Measurements from ENCODE around the gene NET1. TPM values are rescaled to one million over a fixed set of nuclear protein-coding genes. Genes with fewer than 3 reads are reported as not detected.

NET1 gene
- total RNA-seq, 1 donor from 2014 or later: 47.5 TPM

DNA sequence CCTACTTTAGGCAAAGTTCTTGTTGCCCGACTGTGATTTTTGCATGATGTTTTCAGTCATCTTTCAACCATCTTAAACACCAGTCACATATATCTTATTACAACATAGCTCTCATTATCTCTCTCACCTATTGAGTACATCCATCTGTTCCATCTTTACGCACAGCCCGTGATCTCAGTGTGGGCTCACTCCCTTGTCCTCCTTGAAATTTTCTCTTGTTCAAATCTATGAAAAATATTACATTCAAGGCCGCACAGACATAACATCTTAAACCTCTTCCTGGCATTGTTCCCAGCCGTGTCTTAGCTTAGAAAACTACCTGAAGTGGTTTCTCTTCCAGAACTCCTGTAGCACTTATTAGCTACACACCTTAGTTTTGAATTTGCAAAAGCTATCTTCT is 32.6 kb downstream of the NET1 start:
- Mint-ChIP-seq H3K36me3 (ENCODE audit: low read depth) (no peaks in the 10 kb centered on the region), H3K27ac (ENCODE audit: unreplicated experiment) (no peak overlapping the region), H3K4me1 (ENCODE audit: low read depth) (peaks cover 31% of the 10 kb centered on the region), H3K4me3 (ENCODE audit: unreplicated experiment) (no peak overlapping the region), H3K27me3 (ENCODE audit: low read depth) (no peaks in the 10 kb centered on the region), H3K9me3 (ENCODE audit: low read depth) (no peaks in the 10 kb centered on the region)
- TF ChIP-seq, protein P1, sequence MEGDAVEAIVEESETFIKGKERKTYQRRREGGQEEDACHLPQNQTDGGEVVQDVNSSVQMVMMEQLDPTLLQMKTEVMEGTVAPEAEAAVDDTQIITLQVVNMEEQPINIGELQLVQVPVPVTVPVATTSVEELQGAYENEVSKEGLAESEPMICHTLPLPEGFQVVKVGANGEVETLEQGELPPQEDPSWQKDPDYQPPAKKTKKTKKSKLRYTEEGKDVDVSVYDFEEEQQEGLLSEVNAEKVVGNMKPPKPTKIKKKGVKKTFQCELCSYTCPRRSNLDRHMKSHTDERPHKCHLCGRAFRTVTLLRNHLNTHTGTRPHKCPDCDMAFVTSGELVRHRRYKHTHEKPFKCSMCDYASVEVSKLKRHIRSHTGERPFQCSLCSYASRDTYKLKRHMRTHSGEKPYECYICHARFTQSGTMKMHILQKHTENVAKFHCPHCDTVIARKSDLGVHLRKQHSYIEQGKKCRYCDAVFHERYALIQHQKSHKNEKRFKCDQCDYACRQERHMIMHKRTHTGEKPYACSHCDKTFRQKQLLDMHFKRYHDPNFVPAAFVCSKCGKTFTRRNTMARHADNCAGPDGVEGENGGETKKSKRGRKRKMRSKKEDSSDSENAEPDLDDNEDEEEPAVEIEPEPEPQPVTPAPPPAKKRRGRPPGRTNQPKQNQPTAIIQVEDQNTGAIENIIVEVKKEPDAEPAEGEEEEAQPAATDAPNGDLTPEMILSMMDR (IDR thresholded peaks at IDR 0.05): no peak
- DNase-seq (ENCODE audit: low spot score): no peak

- no peak for DNase-seq (ENCODE audit: low spot score)
- TF ChIP-seq, protein P1 (IDR thresholded peaks at IDR 0.05): no peak
- no peaks in the 10 kb centered on the region for H3K9me3 Mint-ChIP-seq (ENCODE audit: low read depth)
- peaks cover 42% of the 10 kb centered on the region for H3K4me1 Mint-ChIP-seq (ENCODE audit: low read depth)
- no peaks in the 10 kb centered on the region for H3K36me3 Mint-ChIP-seq (ENCODE audit: low read depth)
- H3K27me3 Mint-ChIP-seq (ENCODE audit: low read depth): no peaks in the 10 kb centered on the region
- H3K4me3 Mint-ChIP-seq (ENCODE audit: unreplicated experiment): peak overlapping the region; percentile 86
- H3K27ac Mint-ChIP-seq (ENCODE audit: unreplicated experiment): peak overlapping the region; percentile 93
Measured at GRCh38 chr10:5446390-5446926, 34.1 kb downstream of the NET1 start.

DNA sequence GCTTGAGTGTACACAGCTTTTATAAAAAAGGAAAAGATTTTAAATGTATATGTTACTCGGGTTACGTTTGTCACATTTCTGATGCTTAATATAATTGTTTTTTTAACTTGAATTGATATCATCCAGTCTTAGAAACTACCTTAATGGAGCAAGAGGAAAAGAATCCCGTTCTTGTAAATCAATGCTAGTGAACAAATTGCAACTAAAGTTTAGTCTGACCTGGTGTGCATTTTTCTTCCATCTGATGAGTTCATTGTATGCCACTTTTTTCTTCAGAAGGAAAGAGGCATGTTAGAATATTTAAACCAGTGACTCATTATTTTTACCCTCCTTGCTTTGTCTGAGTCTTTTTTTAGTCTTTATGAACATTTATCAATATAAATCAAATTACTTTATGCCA is 34.7 kb downstream of the NET1 start:
- Mint-ChIP-seq H3K4me1 (ENCODE audit: low read depth) (peaks cover 45% of the 10 kb centered on the region), H3K4me3 (ENCODE audit: unreplicated experiment) (peak overlapping the region; percentile 86), H3K27ac (ENCODE audit: unreplicated experiment) (peak overlapping the region; percentile 93), H3K36me3 (ENCODE audit: low read depth) (peaks cover 3% of the 10 kb centered on the region), H3K27me3 (ENCODE audit: low read depth) (no peaks in the 10 kb centered on the region), H3K9me3 (ENCODE audit: low read depth) (no peaks in the 10 kb centered on the region)
- DNase-seq (ENCODE audit: low spot score): no peak
- TF ChIP-seq, protein P1 (IDR thresholded peaks at IDR 0.05): no peak

DNA sequence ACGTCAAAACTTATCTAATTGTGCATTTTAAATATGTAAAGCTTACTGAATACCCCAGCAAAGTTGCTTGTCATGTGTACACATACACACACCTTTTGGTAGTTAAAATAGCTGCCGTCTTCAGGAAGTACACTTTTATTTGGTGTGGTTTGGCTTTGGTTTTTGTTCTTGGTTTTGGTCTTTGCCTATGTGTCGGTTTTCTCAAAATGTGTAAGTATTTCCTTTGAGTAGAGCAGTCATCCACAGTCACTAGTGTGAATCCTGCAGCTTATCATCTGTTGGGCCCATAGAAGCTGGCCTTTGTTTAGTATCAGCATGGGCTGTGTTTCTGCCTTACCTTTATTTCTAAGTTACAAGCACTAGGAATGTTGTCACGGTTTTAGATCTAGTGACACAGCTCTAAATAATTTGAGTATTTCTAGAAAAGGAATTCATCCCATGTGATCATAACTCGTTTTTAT is 35.3 kb downstream of the NET1 start:
- peaks cover 6% of the 10 kb centered on the region for H3K36me3 Mint-ChIP-seq (ENCODE audit: low read depth)
- H3K27me3 Mint-ChIP-seq (ENCODE audit: low read depth): no peaks in the 10 kb centered on the region
- no peaks in the 10 kb centered on the region for H3K9me3 Mint-ChIP-seq (ENCODE audit: low read depth)
- H3K4me1 Mint-ChIP-seq (ENCODE audit: low read depth): peaks cover 45% of the 10 kb centered on the region
- peak overlapping the region; percentile 93 for H3K27ac Mint-ChIP-seq (ENCODE audit: unreplicated experiment)
- no peak for DNase-seq (ENCODE audit: low spot score)
- TF ChIP-seq, protein P1 (IDR thresholded peaks at IDR 0.05): no peak
- peak overlapping the region; percentile 86 for H3K4me3 Mint-ChIP-seq (ENCODE audit: unreplicated experiment)

DNA sequence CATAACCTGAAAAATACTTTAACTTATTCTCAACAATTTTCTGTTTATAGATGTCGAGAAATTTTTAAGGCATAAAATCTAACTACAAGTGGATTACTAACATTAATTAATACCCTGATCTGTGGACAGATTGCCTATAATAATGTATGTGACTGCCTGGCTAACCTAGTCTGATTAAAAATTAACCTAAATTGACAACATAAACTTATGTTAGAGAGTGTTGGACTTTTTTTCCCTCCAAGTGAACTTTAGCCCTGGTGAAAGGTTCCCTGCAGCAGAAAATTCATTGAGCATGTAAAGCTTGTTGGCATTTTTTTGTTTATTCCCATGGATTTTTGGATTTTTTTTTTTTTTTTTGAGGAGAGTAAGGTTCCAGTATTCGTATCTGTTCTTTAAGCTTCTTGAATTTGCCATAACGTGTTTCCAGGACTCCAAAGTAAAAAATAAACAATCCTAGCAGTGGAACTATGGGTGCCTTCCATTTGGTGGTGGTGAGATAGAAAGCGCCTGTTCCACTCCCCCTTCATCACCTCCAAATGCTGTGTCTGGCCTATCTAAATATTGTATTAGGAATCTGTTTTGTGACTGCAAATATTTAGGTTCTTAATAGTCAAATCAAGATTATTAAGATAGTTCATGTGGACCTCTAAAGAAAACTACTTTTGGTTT is 36.1 kb downstream of the NET1 start:
- Mint-ChIP-seq H3K27me3 (ENCODE audit: low read depth) (no peaks in the 10 kb centered on the region), H3K36me3 (ENCODE audit: low read depth) (peaks cover 12% of the 10 kb centered on the region), H3K4me3 (ENCODE audit: unreplicated experiment) (peak overlapping the region; percentile 86), H3K4me1 (ENCODE audit: low read depth) (peaks cover 45% of the 10 kb centered on the region), H3K9me3 (ENCODE audit: low read depth) (no peaks in the 10 kb centered on the region), H3K27ac (ENCODE audit: unreplicated experiment) (peak overlapping the region; percentile 93)
- TF ChIP-seq, protein P1 (IDR thresholded peaks at IDR 0.05): no peak
- DNase-seq (ENCODE audit: low spot score): no peak
